Astrocyte of the cerebellum (primary cell): ENCODE results near the gene ESD.

ENCODE experiments used
- DNase-seq: peaks from one replicate; pipeline ENCODE4 v3.0.0-alpha.2; 2011; ENCODE audit warnings: low read depth
- H3K4me3 ChIP-seq: 2 replicates; pipeline ENCODE4 v1.5.1; 2011; ENCODE audit warnings: mild to moderate bottlenecking, low read depth, low read length, moderate library complexity
- in situ Hi-C: cut with HindIII; loops from 2 replicates; pipeline ENCODE4 v1.10.0; 2017; ENCODE audit warnings: low sequenced_read_pairs
- TF ChIP-seq, protein P1 (sequence below): IDR thresholded peaks from 2 replicates; pipeline ENCODE4 v1.5.1; 2012; ENCODE audit warnings: low read length, low read depth, moderate library complexity, mild to moderate bottlenecking; ENCODE audit errors: missing control alignments

The ESD gene

GRCh38 chr13:46731535-46731934, 65.4 kb downstream of the ESD start:
- in situ Hi-C loops = no loop called here
- no peak for DNase-seq
- TF ChIP-seq, protein P1, sequence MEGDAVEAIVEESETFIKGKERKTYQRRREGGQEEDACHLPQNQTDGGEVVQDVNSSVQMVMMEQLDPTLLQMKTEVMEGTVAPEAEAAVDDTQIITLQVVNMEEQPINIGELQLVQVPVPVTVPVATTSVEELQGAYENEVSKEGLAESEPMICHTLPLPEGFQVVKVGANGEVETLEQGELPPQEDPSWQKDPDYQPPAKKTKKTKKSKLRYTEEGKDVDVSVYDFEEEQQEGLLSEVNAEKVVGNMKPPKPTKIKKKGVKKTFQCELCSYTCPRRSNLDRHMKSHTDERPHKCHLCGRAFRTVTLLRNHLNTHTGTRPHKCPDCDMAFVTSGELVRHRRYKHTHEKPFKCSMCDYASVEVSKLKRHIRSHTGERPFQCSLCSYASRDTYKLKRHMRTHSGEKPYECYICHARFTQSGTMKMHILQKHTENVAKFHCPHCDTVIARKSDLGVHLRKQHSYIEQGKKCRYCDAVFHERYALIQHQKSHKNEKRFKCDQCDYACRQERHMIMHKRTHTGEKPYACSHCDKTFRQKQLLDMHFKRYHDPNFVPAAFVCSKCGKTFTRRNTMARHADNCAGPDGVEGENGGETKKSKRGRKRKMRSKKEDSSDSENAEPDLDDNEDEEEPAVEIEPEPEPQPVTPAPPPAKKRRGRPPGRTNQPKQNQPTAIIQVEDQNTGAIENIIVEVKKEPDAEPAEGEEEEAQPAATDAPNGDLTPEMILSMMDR = no peak

GRCh38 chr13:46728777-46729176, 68.2 kb downstream of the ESD start:
- DNase-seq = no peak
- in situ Hi-C loops = no loop called here
- H3K4me3 ChIP-seq = no peak overlapping the region
- TF ChIP-seq, protein P1 = no peak

More at GRCh38 chr13:46731535-46731934, 65.4 kb downstream of the ESD start:
- H3K4me3 ChIP-seq = no peak overlapping the region

- no peak for DNase-seq
- in situ Hi-C loops = no loop called here
- TF ChIP-seq, protein P1 = no peak
- no peak overlapping the region for H3K4me3 ChIP-seq
These were observed 70.6 kb downstream of the ESD start for GRCh38 chr13:46726347-46726746.
